ENCODE measurements around the gene GPR107. TPM values are rescaled to one million over a fixed set of nuclear protein-coding genes. Genes with fewer than 3 reads are reported as not detected.

Gene GPR107
- total and polyA plus RNA-seq, 2 experiments from 2014 or later, result 6.2 to 30.7 TPM

DNA sequence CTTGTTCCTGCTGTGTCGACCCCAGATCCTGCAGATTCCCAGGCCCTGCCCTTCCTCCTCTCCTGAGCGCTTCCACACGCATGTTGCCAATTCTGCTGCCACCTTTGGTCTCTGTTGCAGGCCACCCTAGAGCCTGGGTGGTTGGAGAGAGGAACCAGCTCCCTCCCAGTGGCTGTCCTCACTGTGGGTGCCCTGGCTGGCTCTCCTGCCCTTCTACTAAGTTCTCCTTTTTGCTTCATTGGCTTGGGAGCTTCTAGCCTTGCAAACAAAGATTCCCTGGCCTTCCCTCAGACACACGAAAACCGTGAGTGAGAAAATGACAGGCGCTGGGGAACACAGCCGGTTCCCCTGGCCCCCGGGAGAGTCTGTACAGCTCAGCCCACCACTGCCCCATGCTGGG is 104.3 kb downstream of the GPR107 start:
- Histone ChIP-seq H3K36me3 (ENCODE audit: insufficient read depth) (no peaks in the 10 kb centered on the region), H3K27me3 (ENCODE audit: insufficient read depth) (no peaks in the 10 kb centered on the region), H3K9me2 (ENCODE audit: insufficient read depth) (no peaks in the 10 kb centered on the region), H3K4me2 (no peak overlapping the region), H3K27ac (ENCODE audit: low read depth) (no peak overlapping the region), H3K4me1 (ENCODE audit: insufficient read depth) (peaks cover 16% of the 10 kb centered on the region), H3K79me2 (replicated peaks; ENCODE audit: insufficient read depth) (no peaks in the 10 kb centered on the region), H3K4me3 (no peak overlapping the region), H2AFZ (no peak overlapping the region), H4K20me1 (replicated peaks; ENCODE audit: insufficient read depth) (no peaks in the 10 kb centered on the region), H3F3A (replicated peaks; ENCODE audit: low read depth) (no peaks in the 10 kb centered on the region)
- ATAC-seq, result no peak
- no peak for TF ChIP-seq ZNF331 (CRISPR knock-in tag; IDR thresholded peaks at IDR 0.05; ENCODE audit: low read depth)
- H3K4me1 Mint-ChIP-seq, result peaks cover 8% of the 10 kb centered on the region
- no peak overlapping the region for H3K4me3 Mint-ChIP-seq
- no peak overlapping the region for H3K27ac Mint-ChIP-seq
- no peak for DNase-seq (ENCODE audit: low spot score)
- H3K9me3 Mint-ChIP-seq, result no peaks in the 10 kb centered on the region; the same call in 2 of the 3 replicates
- peaks cover 9% of the 10 kb centered on the region for H3K27me3 Mint-ChIP-seq (ENCODE audit: insufficient read depth, low read depth, poor library complexity)
- no peaks in the 10 kb centered on the region for H3K36me3 Mint-ChIP-seq (ENCODE audit: low read depth)

GRCh38 chr9:130159057-130159456 is 105.4 kb downstream of the GPR107 start:
- H2AFZ ChIP-seq, result no peak overlapping the region
- no peaks in the 10 kb centered on the region for H3K36me3 ChIP-seq (ENCODE audit: insufficient read depth)
- DNase-seq (ENCODE audit: low spot score) (no peak), ATAC-seq (no peak)
- Mint-ChIP-seq H3K36me3 (ENCODE audit: low read depth) (no peaks in the 10 kb centered on the region), H3K27ac (no peak overlapping the region), H3K4me3 (no peak overlapping the region), H3K4me1 (peaks cover 2% of the 10 kb centered on the region; the same call in 1 of the 3 replicates), H3K27me3 (ENCODE audit: insufficient read depth, low read depth, poor library complexity) (peaks cover 6% of the 10 kb centered on the region), H3K9me3 (no peaks in the 10 kb centered on the region; the same call in 2 of the 3 replicates)
- no peaks in the 10 kb centered on the region for H3K9me2 ChIP-seq (ENCODE audit: insufficient read depth)
- H3F3A ChIP-seq (replicated peaks; ENCODE audit: low read depth), result no peaks in the 10 kb centered on the region
- no peak overlapping the region for H3K27ac ChIP-seq (ENCODE audit: low read depth)
- peaks cover 7% of the 10 kb centered on the region; the same call in 1 of the 2 replicates for H3K4me1 ChIP-seq (ENCODE audit: insufficient read depth)
- no peaks in the 10 kb centered on the region for H3K27me3 ChIP-seq (ENCODE audit: insufficient read depth)
- no peak overlapping the region for H3K4me3 ChIP-seq
- no peaks in the 10 kb centered on the region for H3K79me2 ChIP-seq (replicated peaks; ENCODE audit: insufficient read depth)
- H4K20me1 ChIP-seq (replicated peaks; ENCODE audit: insufficient read depth), result no peaks in the 10 kb centered on the region
- no peak overlapping the region for H3K4me2 ChIP-seq
- TF ChIP-seq EZH2 (IDR thresholded peaks at IDR 0.05; ENCODE audit: low read depth, unreplicated experiment), result no peak
- TF ChIP-seq JUNB (IDR thresholded peaks at IDR 0.05; ENCODE audit: unreplicated experiment), result no peak
- no peak for TF ChIP-seq ZNF331 (CRISPR knock-in tag; IDR thresholded peaks at IDR 0.05; ENCODE audit: low read depth)
- TF ChIP-seq STAT1 (IDR thresholded peaks at IDR 0.05; ENCODE audit: unreplicated experiment), result no peak
- no peak for TF ChIP-seq POLR2AphosphoS5 (IDR thresholded peaks at IDR 0.05; ENCODE audit: low read depth)
- no peak for TF ChIP-seq ZNF114 (CRISPR knock-in tag; IDR thresholded peaks at IDR 0.05)
- no peak for TF ChIP-seq ZNF462 (CRISPR knock-in tag; IDR thresholded peaks at IDR 0.05)
- TF ChIP-seq ETS1 (IDR thresholded peaks at IDR 0.05), result no peak
- no peak for TF ChIP-seq CTCF (conservative IDR thresholded peaks at IDR 0.05; ENCODE audit: low read depth in 2 of 2)
- TF ChIP-seq EZH2phosphoT487 (IDR thresholded peaks at IDR 0.05; ENCODE audit: unreplicated experiment), result no peak

All from GM23338 (cell line).